IMR-90 (cell line): ENCODE data around the gene UCKL1. TPM values are rescaled to one million over a fixed set of nuclear protein-coding genes. Genes with fewer than 3 reads are reported as not detected.

Source experiments
- CTCF ChIP-seq: conservative IDR thresholded peaks from 2 replicates; pipeline ENCODE4 v1.5.1; 2012; ENCODE audit warnings: mild to moderate bottlenecking, low read depth, low read length, improper control_type of control experiment
- polyA plus RNA-seq, 3 experiments: library from polyadenylated mRNA; depleted of rRNA; stranded (reverse); fragments of >200 nt; gene quantifications; 2 replicates each; pipeline ENCODE4 v1.2.3, GENCODE V29; 2012; ENCODE audit warnings: low replicate concordance in 1 of 3
- total RNA-seq: library from RNA; depleted of rRNA; stranded (reverse); fragments of >200 nt; gene quantifications from 2 replicates; pipeline ENCODE4 v1.2.3, GENCODE V29; 2012

The UCKL1 gene
- total and polyA plus RNA-seq, 2 of the 4 experiments (the other 2 are of a cell fraction) = 16.7 to 54.7 TPM

GRCh38 chr20:63974402-63975200 is 18.4 kb upstream of the UCKL1 start (continued):
- no peak for TF ChIP-seq CTCF
